Hepatocyte (in vitro differentiated cells): ENCODE results near the gene SMIM24. TPM values are rescaled to one million over a fixed set of nuclear protein-coding genes. Genes with fewer than 3 reads are reported as not detected.
"Not testable (repeated sequence)": the region's sequence is repeated elsewhere in the genome, so short reads cannot be mapped to it uniquely, and the experiment has no call there.

ENCODE experiments used
- DNase-seq: peaks from one replicate; pipeline ENCODE4 v3.0.0-alpha.2; 2016; ENCODE audit warnings: low spot score
- H2AFZ ChIP-seq: fragments of 200-600 bp; sonication (generic); 2 replicates; pipeline ENCODE4 v1.6.0; 2016; ENCODE audit warnings: antibody characterized with exemption, mild to moderate bottlenecking
- H3K27ac ChIP-seq: fragments of 200-600 bp; sonication (generic); 2 replicates; pipeline ENCODE4 v1.5.1; 2016; ENCODE audit warnings: mild to moderate bottlenecking
- H3K27me3 ChIP-seq: fragments of 200-600 bp; sonication (generic); 2 replicates; pipeline ENCODE4 v1.6.1; 2016
- H3K36me3 ChIP-seq: fragments of 200-600 bp; sonication (generic); replicated peaks from 2 replicates; pipeline ENCODE4 v1.5.1; 2016; ENCODE audit warnings: low read depth; ENCODE audit not compliant: insufficient read depth
- H3K4me1 ChIP-seq: fragments of 200-600 bp; sonication (generic); 2 replicates; pipeline ENCODE4 v1.5.1; 2016; ENCODE audit warnings: mild to moderate bottlenecking, moderate library complexity; ENCODE audit not compliant: insufficient read depth
- H3K4me2 ChIP-seq: fragments of 200-600 bp; sonication (generic); 2 replicates; pipeline ENCODE4 v1.6.0; 2016
- H3K4me3 ChIP-seq: fragments of 200-600 bp; sonication (generic); 2 replicates; pipeline ENCODE4 v1.5.1; 2016; ENCODE audit warnings: mild to moderate bottlenecking
- H3K79me2 ChIP-seq: fragments of 200-600 bp; sonication (generic); 2 replicates; pipeline ENCODE4 v1.6.0; 2017; ENCODE audit warnings: mild to moderate bottlenecking
- H3K9me2 ChIP-seq: fragments of 200-600 bp; sonication (generic); replicated peaks from 2 replicates; pipeline ENCODE4 v1.6.0; 2017; ENCODE audit warnings: mild to moderate bottlenecking; ENCODE audit not compliant: insufficient read depth
- H3K9me3 ChIP-seq: fragments of 200-600 bp; sonication (generic); 2 replicates; pipeline ENCODE4 v1.5.1; 2016; ENCODE audit warnings: low read depth, mild to moderate bottlenecking
- H4K20me1 ChIP-seq: fragments of 200-600 bp; sonication (generic); 2 replicates; pipeline ENCODE4 v1.6.0; 2016; ENCODE audit warnings: mild to moderate bottlenecking; ENCODE audit not compliant: insufficient read depth, poor library complexity, severe bottlenecking
- CTCF ChIP-seq: fragments of 200-600 bp; sonication (generic); IDR thresholded peaks from 2 replicates; pipeline ENCODE4 v1.5.1; 2016; ENCODE audit warnings: antibody characterized with exemption, mild to moderate bottlenecking; ENCODE audit not compliant: poor library complexity
- EZH2 ChIP-seq: fragments of 200-600 bp; sonication (generic); IDR thresholded peaks from 2 replicates; pipeline ENCODE4 v1.6.1; 2016; ENCODE audit warnings: antibody characterized with exemption, mild to moderate bottlenecking, borderline replicate concordance
- EZH2phosphoT487 ChIP-seq: fragments of 200-600 bp; sonication (generic); IDR thresholded peaks from one replicate; pipeline ENCODE4 v1.6.1; 2018; ENCODE audit warnings: antibody characterized with exemption, mild to moderate bottlenecking, low read depth, moderate library complexity; ENCODE audit not compliant: unreplicated experiment, severe bottlenecking
- WGBS: methylation state at CpG from one replicate; pipeline ENCODE4 v1.1.6; 2016; ENCODE audit warnings: low lambda C conversion rate; ENCODE audit errors: missing lambda C conversion rate; 5-methylcytosine and 5-hydroxymethylcytosine counted together
- polyA plus RNA-seq: library from polyadenylated mRNA; unstranded; fragments of >200 nt; fragmentation: Nextera tagmentation; extraction: Ambion mirVana; gene quantifications from 2 replicates; pipeline ENCODE4 v1.2.1, GENCODE V29; 2016
- total RNA-seq: library from RNA; depleted of rRNA; stranded (reverse); fragments of >200 nt; gene quantifications from 2 replicates; pipeline ENCODE4 v1.2.3, GENCODE V29; 2014

SMIM24 gene
- total and polyA plus RNA-seq, 2 experiments from 2014 or later = 81.2 to 151 TPM

DNA sequence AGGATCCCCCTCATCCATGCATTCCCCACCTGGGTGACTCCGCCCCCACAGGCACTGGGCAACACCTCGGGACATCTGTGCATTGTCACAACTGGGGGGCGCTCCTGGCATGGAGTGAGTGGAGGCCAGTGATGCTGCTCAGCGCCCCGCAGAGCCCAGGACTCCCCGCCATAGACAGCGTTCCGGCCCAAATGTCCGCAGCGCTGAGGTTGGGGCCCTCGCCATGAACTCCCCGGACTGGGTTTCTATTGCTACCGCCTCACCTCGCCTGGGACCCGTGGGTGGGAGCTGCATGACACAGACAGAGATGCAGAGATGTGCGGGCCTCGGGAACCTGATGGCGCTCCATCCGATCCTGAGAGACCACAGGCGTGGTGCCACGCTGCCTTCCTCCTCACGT lies 30.4 kb upstream of the SMIM24 start:
- no peak overlapping the region for H2AFZ ChIP-seq
- WGBS = 91% methylated on average over 19 of the region's 22 CpGs
- no peak for DNase-seq
- H4K20me1 ChIP-seq = peaks cover 81% of the 10 kb centered on the region
- no peak overlapping the region for H3K27ac ChIP-seq
- no peaks in the 10 kb centered on the region for H3K9me2 ChIP-seq
- no peak overlapping the region for H3K4me2 ChIP-seq
- peaks cover 95% of the 10 kb centered on the region for H3K79me2 ChIP-seq
- H3K27me3 ChIP-seq = no peaks in the 10 kb centered on the region
- H3K9me3 ChIP-seq = no peaks in the 10 kb centered on the region
- H3K4me1 ChIP-seq = peaks cover 10% of the 10 kb centered on the region
- H3K36me3 ChIP-seq = no peaks in the 10 kb centered on the region
- no peak overlapping the region for H3K4me3 ChIP-seq
- no peak for TF ChIP-seq EZH2phosphoT487
- TF ChIP-seq EZH2 = no peak
- TF ChIP-seq CTCF = no peak

- Histone ChIP-seq H3K27ac (no peak overlapping the region), H2AFZ (no peak overlapping the region), H3K27me3 (no peaks in the 10 kb centered on the region), H3K4me1 (peaks cover 10% of the 10 kb centered on the region), H4K20me1 (peaks cover 70% of the 10 kb centered on the region), H3K9me2 (no peaks in the 10 kb centered on the region), H3K4me3 (no peak overlapping the region), H3K4me2 (no peak overlapping the region), H3K79me2 (peaks cover 84% of the 10 kb centered on the region), H3K9me3 (no peaks in the 10 kb centered on the region), H3K36me3 (no peaks in the 10 kb centered on the region)
- 91% methylated on average over 15 of the region's 15 CpGs for WGBS
- DNase-seq = no peak
- TF ChIP-seq EZH2 (no peak), CTCF (no peak), EZH2phosphoT487 (no peak)
These were observed 29.3 kb upstream of the SMIM24 start for GRCh38 chr19:3509566-3509989.

GRCh38 chr19:3508771-3509535 lies 28.6 kb upstream of the SMIM24 start:
- WGBS = 94% methylated on average over 23 of the region's 23 CpGs
- Histone ChIP-seq H3K27me3 (no peaks in the 10 kb centered on the region), H3K79me2 (peaks cover 77% of the 10 kb centered on the region), H3K36me3 (no peaks in the 10 kb centered on the region), H3K27ac (no peak overlapping the region), H4K20me1 (peaks cover 64% of the 10 kb centered on the region), H3K4me3 (no peak overlapping the region), H3K9me3 (no peaks in the 10 kb centered on the region), H3K4me2 (peak overlapping the region; percentile 96), H3K4me1 (peaks cover 10% of the 10 kb centered on the region), H3K9me2 (no peaks in the 10 kb centered on the region), H2AFZ (no peak overlapping the region)
- TF ChIP-seq EZH2phosphoT487 = no peak
- TF ChIP-seq EZH2 = no peak
- TF ChIP-seq CTCF = no peak
- DNase-seq = no peak

DNA sequence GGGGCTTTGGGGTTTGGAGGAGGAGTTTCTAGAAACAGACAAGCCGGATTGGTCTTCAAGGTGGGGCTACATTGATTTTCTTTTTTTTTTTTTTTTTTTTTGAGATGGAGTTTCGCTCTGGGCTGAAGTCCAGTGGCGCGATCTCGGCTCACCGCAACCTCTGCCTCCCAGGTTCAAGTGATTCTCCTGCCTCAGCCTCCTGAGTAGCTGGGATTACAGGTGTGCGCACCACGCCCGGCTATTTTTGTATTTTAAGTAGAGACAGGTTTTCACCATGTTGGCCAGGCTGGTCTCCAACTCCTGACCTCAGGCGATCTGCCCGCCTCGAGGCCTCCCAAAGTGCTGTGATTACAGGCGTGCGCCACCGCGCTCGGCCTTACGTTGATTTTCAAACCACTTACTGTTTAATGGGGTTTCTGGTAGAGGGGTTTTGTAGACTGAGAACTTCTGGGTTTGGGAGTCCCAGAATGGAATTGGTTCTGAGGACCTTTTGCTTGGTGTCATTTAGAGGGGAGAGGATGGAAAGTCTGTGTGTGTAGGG lies 27.9 kb upstream of the SMIM24 start:
- Histone ChIP-seq H3K79me2 (peaks cover 70% of the 10 kb centered on the region), H3K27ac (peak overlapping the region; percentile 85), H4K20me1 (peaks cover 56% of the 10 kb centered on the region), H3K4me3 (peak overlapping the region; percentile 94), H3K4me2 (peak overlapping the region; percentile 96), H3K4me1 (peaks cover 10% of the 10 kb centered on the region)
- H3K36me3 ChIP-seq, DNase-seq, H3K9me3 ChIP-seq, H3K9me2 ChIP-seq, H2AFZ ChIP-seq, H3K27me3 ChIP-seq: not testable (repeated sequence)
- 86% methylated on average over 16 of the region's 18 CpGs for WGBS
